ENCODE measurements around the gene AAK1.
A peak's percentile ranks its signal among the peaks of the same experiment; 100 is the strongest.

AAK1 gene

GRCh38 chr2:69685321-69686048 lies 41.9 kb upstream of the AAK1 start:
- H3K27ac ChIP-seq, result no peak overlapping the region
- ChIA-PET POLR2A (ENCODE audit: low non-redundant PET) (no interaction called here), CTCF (no interaction called here)
- no peak for DNase-seq (ENCODE audit: low spot score)
- TF ChIP-seq CTCF (conservative IDR thresholded peaks at IDR 0.05; ENCODE audit: low read depth), result no peak

- no peak overlapping the region for H3K27ac ChIP-seq
- peak; percentile 38 for DNase-seq (ENCODE audit: low spot score)
- ChIA-PET CTCF (interaction anchor here (0.6 to 1.0 kb wide), 2 partner anchors 26 to 33 kb away, joined by 3 read pairs; no protein-coding TSS in a partner anchor), POLR2A (ENCODE audit: low non-redundant PET) (interaction anchor here (0.7 kb wide), 1 partner anchor 118 kb away, joined by 4 read pairs; no protein-coding TSS in a partner anchor)
- no peak for TF ChIP-seq CTCF (conservative IDR thresholded peaks at IDR 0.05; ENCODE audit: low read depth)
These were observed 39.8 kb upstream of the AAK1 start for GRCh38 chr2:69683170-69683971.

- POLR2A ChIA-PET (ENCODE audit: low non-redundant PET), result interaction anchor here (0.7 kb wide), 1 partner anchor 117 kb away, joined by 4 read pairs; no protein-coding TSS in a partner anchor
- H3K27ac ChIP-seq, result no peak overlapping the region
- CTCF ChIA-PET, result no interaction called here
- no peak for TF ChIP-seq CTCF (conservative IDR thresholded peaks at IDR 0.05; ENCODE audit: low read depth)
- DNase-seq (ENCODE audit: low spot score), result no peak
These were observed 39.0 kb upstream of the AAK1 start for GRCh38 chr2:69682525-69682924.

GRCh38 chr2:69680001-69680675 lies 36.6 kb upstream of the AAK1 start:
- ChIA-PET CTCF (interaction anchor here (0.6 kb wide), 1 partner anchor 17 kb away, joined by 3 read pairs; no protein-coding TSS in a partner anchor), POLR2A (ENCODE audit: low non-redundant PET) (no interaction called here)
- DNase-seq (ENCODE audit: low spot score), result no peak
- no peak for TF ChIP-seq CTCF (conservative IDR thresholded peaks at IDR 0.05; ENCODE audit: low read depth)
- H3K27ac ChIP-seq, result no peak overlapping the region

- DNase-seq (ENCODE audit: low spot score), result no peak
- no peak overlapping the region for H3K27ac ChIP-seq
- no peak for TF ChIP-seq CTCF (conservative IDR thresholded peaks at IDR 0.05; ENCODE audit: low read depth)
- POLR2A ChIA-PET (ENCODE audit: low non-redundant PET), result no interaction called here
- CTCF ChIA-PET, result no interaction called here
These were observed 34.4 kb upstream of the AAK1 start for GRCh38 chr2:69677914-69678313.

GRCh38 chr2:69676146-69676545 lies 32.6 kb upstream of the AAK1 start:
- POLR2A ChIA-PET (ENCODE audit: low non-redundant PET), result no interaction called here
- TF ChIP-seq CTCF (conservative IDR thresholded peaks at IDR 0.05; ENCODE audit: low read depth), result no peak
- CTCF ChIA-PET, result no interaction called here
- no peak for DNase-seq (ENCODE audit: low spot score)
- no peak overlapping the region for H3K27ac ChIP-seq
